Subcutaneous abdominal adipose tissue (tissue), 5 donors: ENCODE measurements around the gene NOL12.
"Not testable (repeated sequence)": the region's sequence is repeated elsewhere in the genome, so short reads cannot be mapped to it uniquely, and the experiment has no call there.

Experiments used
- H3K27ac ChIP-seq: one replicate; pipeline ENCODE4 v1.7.0; 2013; ENCODE audit warnings: low read depth, mild to moderate bottlenecking, inconsistent platforms, low read length, moderate library complexity
- H3K27me3 ChIP-seq, 5 donors: one replicate each; pipeline ENCODE4 v1.7.0; 2013; ENCODE audit warnings: low read length in 5 of 5, inconsistent platforms in 1 of 5; ENCODE audit not compliant: control insufficient read depth in 5 of 5, insufficient read depth in 4 of 5
- H3K36me3 ChIP-seq, 5 donors: one replicate each; pipeline ENCODE4 v1.7.0; 2013; ENCODE audit warnings: low read length in 5 of 5; ENCODE audit not compliant: control insufficient read depth in 5 of 5, insufficient read depth in 5 of 5
- H3K4me1 ChIP-seq, 5 donors: one replicate each; pipeline ENCODE4 v1.7.0; 2013; ENCODE audit warnings: low read length in 5 of 5, mild to moderate bottlenecking in 3 of 5, moderate library complexity in 1 of 5; ENCODE audit not compliant: control insufficient read depth in 5 of 5, insufficient read depth in 5 of 5
- H3K4me3 ChIP-seq, 5 donors: one replicate each; pipeline ENCODE4 v1.7.0; 2013; ENCODE audit warnings: low read length in 5 of 5, low read depth in 1 of 5
- H3K9ac ChIP-seq, 5 donors: one replicate each; pipeline ENCODE4 v1.7.0; 2013; ENCODE audit warnings: low read length in 5 of 5, mild to moderate bottlenecking in 4 of 5, moderate library complexity in 3 of 5
- H3K9me3 ChIP-seq, 5 donors: one replicate each; pipeline ENCODE4 v1.7.0; 2013; ENCODE audit warnings: low read length in 5 of 5; ENCODE audit not compliant: control insufficient read depth in 5 of 5
- donor health status: healthy.
- donor health status: healthy.
- donor health status: healthy.
- donor health status: healthy.
- donor health status: healthy.

Gene NOL12

GRCh38 chr22:37709445-37709765 is 23.3 kb downstream of the NOL12 start:
- Histone ChIP-seq H3K4me3 (no peak overlapping the region), H3K36me3 (peaks cover 0 to 8% (median 0%) of the 10 kb centered on the region in 5 donors), H3K4me1 (peaks cover 0 to 12% (median 5%) of the 10 kb centered on the region in 5 donors), H3K27me3 (no peaks in the 10 kb centered on the region), H3K9me3 (no peaks in the 10 kb centered on the region), H3K9ac (no peak overlapping the region), H3K27ac (no peak overlapping the region)

DNA sequence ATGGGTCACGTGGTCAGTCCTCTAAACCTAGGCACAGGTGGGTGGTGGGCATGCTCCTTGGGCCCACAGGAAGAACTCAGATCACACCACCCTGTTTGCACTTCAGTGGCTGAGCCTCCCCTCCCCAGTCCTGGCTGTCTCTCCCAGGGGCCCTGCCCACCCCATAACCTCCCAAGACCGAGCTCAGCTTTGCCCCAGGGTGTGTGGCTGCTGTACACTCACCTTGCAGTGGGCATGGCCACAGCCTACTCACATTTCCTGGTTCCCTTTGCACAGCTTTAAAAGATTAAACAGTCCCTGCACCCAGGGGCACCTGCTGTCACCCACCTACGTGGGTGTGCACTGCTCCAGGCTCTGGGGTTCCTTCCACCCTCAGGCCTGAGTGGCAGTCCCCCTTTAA is 24.5 kb downstream of the NOL12 start:
- Histone ChIP-seq H3K36me3 (peaks cover 0 to 8% (median 0%) of the 10 kb centered on the region in 5 donors), H3K27me3 (no peaks in the 10 kb centered on the region), H3K9me3 (no peaks in the 10 kb centered on the region), H3K27ac (no peak overlapping the region), H3K4me3 (no peak overlapping the region), H3K4me1 (peaks cover 0 to 12% (median 5%) of the 10 kb centered on the region in 5 donors), H3K9ac (no peak overlapping the region)

DNA sequence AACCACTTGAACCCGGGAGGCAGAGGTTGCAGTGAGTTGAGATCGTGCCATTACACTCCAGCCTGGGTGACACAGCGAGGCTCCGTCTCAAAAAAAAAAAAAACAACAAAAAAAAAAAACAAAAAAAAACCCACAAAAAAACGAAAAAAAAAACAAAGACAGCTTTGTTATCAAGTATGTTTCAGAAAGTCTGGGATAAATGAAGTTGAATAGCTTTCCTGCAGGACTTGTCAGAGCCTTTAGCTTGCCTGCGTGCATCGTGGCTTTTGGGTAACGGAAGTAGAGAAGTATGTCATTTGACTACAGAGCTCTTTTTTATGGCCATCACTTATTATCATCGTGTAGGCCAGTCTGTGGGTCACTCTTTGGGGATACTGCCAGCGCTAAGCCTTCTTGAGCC is 25.3 kb downstream of the NOL12 start:
- Histone ChIP-seq H3K4me1 (peaks cover 0 to 12% (median 5%) of the 10 kb centered on the region in 5 donors), H3K36me3 (peaks cover 0 to 8% (median 0%) of the 10 kb centered on the region in 5 donors), H3K9ac (no peak overlapping the region), H3K27me3 (no peaks in the 10 kb centered on the region), H3K27ac (no peak overlapping the region), H3K4me3 (no peak overlapping the region), H3K9me3 (no peaks in the 10 kb centered on the region)

DNA sequence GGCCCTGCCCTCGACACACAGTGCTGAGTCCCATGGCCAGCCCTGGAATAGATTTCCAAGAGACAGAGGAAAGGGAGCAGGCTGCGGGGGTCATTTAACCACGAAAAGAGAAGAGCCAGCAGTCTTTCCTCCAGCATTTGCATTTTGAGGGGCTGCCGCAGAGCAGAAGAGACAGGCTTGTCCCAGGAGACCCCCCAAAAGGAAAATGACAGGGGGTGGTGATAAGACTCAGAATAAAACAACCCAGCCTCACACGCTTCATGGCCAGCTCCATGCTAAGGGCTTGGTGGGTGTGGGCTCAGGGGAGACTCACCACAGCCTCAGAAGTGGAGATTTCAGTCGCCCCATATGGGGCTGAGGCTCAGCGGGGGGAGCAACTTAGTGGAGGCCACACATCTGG is 27.6 kb downstream of the NOL12 start:
- Histone ChIP-seq H3K9me3 (no peaks in the 10 kb centered on the region), H3K9ac (no peak overlapping the region), H3K27me3 (no peaks in the 10 kb centered on the region), H3K27ac (no peak overlapping the region), H3K36me3 (peaks cover 0 to 8% (median 0%) of the 10 kb centered on the region in 5 donors), H3K4me1 (peaks cover 0 to 4% (median 4%) of the 10 kb centered on the region in 5 donors), H3K4me3 (no peak overlapping the region)

DNA sequence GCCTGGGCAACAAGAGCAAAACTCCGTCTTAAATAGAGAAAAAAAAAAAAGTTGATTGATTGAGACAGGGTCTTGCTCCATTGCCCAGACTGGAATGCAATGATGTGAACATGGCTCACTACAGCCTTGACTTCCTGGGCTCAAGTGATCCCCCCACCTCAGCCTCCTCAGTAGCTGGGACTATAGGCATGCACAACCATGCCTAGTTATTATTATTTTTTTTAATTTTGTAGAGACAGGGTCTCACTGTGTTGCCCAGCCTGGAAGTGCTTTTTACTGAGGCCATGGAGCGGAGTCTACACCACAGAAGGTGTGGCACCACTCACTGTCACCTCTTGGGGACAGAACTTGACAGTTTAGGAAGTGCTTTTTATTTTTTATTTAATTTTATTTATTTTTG is 28.5 kb downstream of the NOL12 start:
- H3K27me3 ChIP-seq = no peaks in the 10 kb centered on the region
- no peak overlapping the region for H3K9ac ChIP-seq
- no peaks in the 10 kb centered on the region for H3K4me1 ChIP-seq
- H3K4me3 ChIP-seq = no peak overlapping the region
- no peaks in the 10 kb centered on the region for H3K9me3 ChIP-seq
- H3K36me3 ChIP-seq = peaks cover 0 to 8% (median 0%) of the 10 kb centered on the region in 5 donors
- no peak overlapping the region for H3K27ac ChIP-seq

GRCh38 chr22:37715760-37716159 is 29.6 kb downstream of the NOL12 start:
- Histone ChIP-seq H3K9me3 (no peaks in the 10 kb centered on the region), H3K9ac (no peak overlapping the region), H3K27ac (no peak overlapping the region), H3K4me3 (no peak overlapping the region), H3K4me1 (no peaks in the 10 kb centered on the region), H3K27me3 (no peaks in the 10 kb centered on the region), H3K36me3 (peaks cover 0 to 4% (median 0%) of the 10 kb centered on the region in 5 donors)

- Histone ChIP-seq H3K27ac (no peak overlapping the region), H3K27me3 (no peaks in the 10 kb centered on the region), H3K36me3 (peaks cover 0 to 4% (median 0%) of the 10 kb centered on the region in 5 donors), H3K4me3 (no peak overlapping the region), H3K9me3 (no peaks in the 10 kb centered on the region), H3K9ac (no peak overlapping the region), H3K4me1 (no peaks in the 10 kb centered on the region)
Measured at GRCh38 chr22:37716708-37717107, 30.6 kb downstream of the NOL12 start.

GRCh38 chr22:37717235-37717634 is 31.1 kb downstream of the NOL12 start:
- H3K4me3 ChIP-seq, H3K27ac ChIP-seq, H3K9ac ChIP-seq, H3K36me3 ChIP-seq, H3K27me3 ChIP-seq, H3K9me3 ChIP-seq, H3K4me1 ChIP-seq: not testable (repeated sequence)

- H3K27ac ChIP-seq, H3K9ac ChIP-seq, H3K9me3 ChIP-seq, H3K36me3 ChIP-seq, H3K4me1 ChIP-seq, H3K4me3 ChIP-seq, H3K27me3 ChIP-seq: not testable (repeated sequence)
Measured at GRCh38 chr22:37717746-37718305, 31.7 kb downstream of the NOL12 start.

DNA sequence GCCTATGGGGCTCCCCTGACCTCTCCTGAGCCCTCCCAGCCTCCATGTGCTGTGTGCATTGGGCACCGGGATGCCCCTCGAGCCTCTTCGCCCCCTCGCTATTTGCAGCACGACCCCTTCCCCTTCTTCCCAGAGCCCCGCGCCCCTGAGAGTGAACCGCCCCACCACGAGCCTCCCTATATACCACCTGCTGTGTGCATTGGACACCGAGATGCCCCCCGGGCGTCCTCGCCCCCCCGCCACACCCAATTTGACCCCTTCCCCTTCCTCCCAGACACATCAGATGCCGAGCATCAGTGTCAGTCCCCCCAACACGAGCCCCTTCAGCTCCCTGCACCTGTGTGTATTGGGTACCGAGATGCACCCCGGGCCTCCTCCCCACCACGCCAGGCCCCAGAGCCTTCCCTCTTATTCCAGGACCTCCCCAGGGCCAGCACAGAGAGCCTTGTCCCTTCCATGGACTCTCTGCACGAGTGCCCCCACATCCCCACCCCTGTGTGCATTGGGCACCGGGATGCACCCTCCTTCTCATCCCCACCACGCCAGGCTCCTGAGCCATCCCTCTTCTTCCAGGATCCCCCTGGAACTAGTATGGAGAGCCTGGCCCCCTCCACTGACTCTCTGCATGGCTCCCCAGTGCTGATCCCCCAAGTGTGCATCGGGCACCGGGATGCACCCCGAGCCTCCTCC is 39.6 kb downstream of the NOL12 start:
- H3K27ac ChIP-seq = no peak overlapping the region
- H3K4me3 ChIP-seq = no peak overlapping the region
- peaks cover 0 to 3% (median 0%) of the 10 kb centered on the region in 5 donors for H3K27me3 ChIP-seq
- H3K9ac ChIP-seq = no peak overlapping the region
- H3K36me3 ChIP-seq = peaks cover 0 to 7% (median 5%) of the 10 kb centered on the region in 5 donors
- no peaks in the 10 kb centered on the region for H3K9me3 ChIP-seq
- H3K4me1 ChIP-seq = peaks cover 6 to 18% (median 17%) of the 10 kb centered on the region in 5 donors
